Kidney (tissue), 14 donors: ENCODE data around the gene BRD8. TPM values are rescaled to one million over a fixed set of nuclear protein-coding genes. Genes with fewer than 3 reads are reported as not detected.

Source experiments
- DNase-seq, 5 donors: peaks; one replicate each; pipeline ENCODE4 v3.0.0-alpha.2; 2013 to 2020
- FAIRE-seq: peaks from 2 replicates; lab custom pipeline; 2012; peaks lifted over from hg19 to GRCh38; lab: Jason Lieb, UNC
- H3K27ac ChIP-seq, 2 donors: one replicate each; pipeline ENCODE4 v1.7.0; 2013; ENCODE audit warnings: low read depth in 2 of 2, low read length in 2 of 2, inconsistent platforms in 1 of 2
- H3K27me3 ChIP-seq: one replicate; pipeline ENCODE4 v1.7.1; 2013; ENCODE audit warnings: low read length, inconsistent platforms; ENCODE audit not compliant: control insufficient read depth, insufficient read depth
- H3K36me3 ChIP-seq, 3 donors: one replicate each; pipeline versions ENCODE4 v1.7.0 to v1.7.1; 2013; ENCODE audit warnings: low read length in 3 of 3, control low read depth in 1 of 3, inconsistent platforms in 1 of 3; ENCODE audit not compliant: insufficient read depth in 3 of 3, control insufficient read depth in 2 of 3
- H3K4me1 ChIP-seq, 3 donors: one replicate each; pipeline versions ENCODE4 v1.7.0 to v1.7.1; 2013; ENCODE audit warnings: low read length in 3 of 3, inconsistent platforms in 1 of 3, low read depth in 1 of 3; ENCODE audit not compliant: control insufficient read depth in 2 of 3, insufficient read depth in 2 of 3
- H3K4me3 ChIP-seq, 3 donors: one replicate each; pipeline versions ENCODE4 v1.7.0 to v1.8.1; 2013; ENCODE audit warnings: low read length in 3 of 3, control low read depth in 1 of 3, inconsistent platforms in 1 of 3
- H3K9ac ChIP-seq, 3 donors: one replicate each; pipeline versions ENCODE4 v1.7.0 to v1.7.1; 2013; ENCODE audit warnings: low read length in 3 of 3, control low read depth in 1 of 3, inconsistent platforms in 1 of 3
- H3K9me3 ChIP-seq, 3 donors: one replicate each; pipeline versions ENCODE4 v1.7.0 to v1.7.1; 2013; ENCODE audit warnings: low read length in 3 of 3, control low read depth in 1 of 3, inconsistent platforms in 1 of 3; ENCODE audit not compliant: control insufficient read depth in 2 of 3, insufficient read depth in 1 of 3
- intact Hi-C: fragments of 100-400 bp; cut with DNase I; formaldehyde crosslinking; loops from one replicate; pipeline ENCODE4 v1.11.1; 2022
- polyA plus RNA-seq: library from polyadenylated mRNA; stranded (reverse); fragments of 350-450 nt; fragmentation: Illumina TruSeq; extraction: RNeasy Lipid Tissue Mini Kit (QIAGEN cat#74804); gene quantifications from one replicate; pipeline ENCODE4 v1.2.3, GENCODE V29; 2014; ENCODE audit warnings: low read depth, low replicate concordance; ENCODE audit not compliant: insufficient read depth
- total RNA-seq: library from RNA; stranded (reverse); fragmentation: NEBNext Ultra II Directional; extraction: Animal tissue kit (Norgen Biotek cat#: 25700); gene quantifications from one replicate; pipeline ENCODE4 v1.2.1, GENCODE V29; 2021
- TF ChIP-seq, protein P1 (sequence below): IDR thresholded peaks from 3 replicates; pipeline ENCODE4 v1.5.1; 2012; ENCODE audit warnings: mild to moderate bottlenecking, moderate library complexity, borderline replicate concordance; ENCODE audit not compliant: insufficient read depth; ENCODE audit errors: extremely low read depth
- donor health status: control.
- donor health status: control.
- donor health status: control.
- donor health status: control.
- donor health status: control.
- donor health status: DM: yes; HTN: yes; CAD: no.
- donor health status: Normal renal cell carcinoma (clear cell type).

Gene BRD8
- total and polyA plus RNA-seq, 2 donors from 2014 or later = 32.1 to 54.5 TPM

DNA sequence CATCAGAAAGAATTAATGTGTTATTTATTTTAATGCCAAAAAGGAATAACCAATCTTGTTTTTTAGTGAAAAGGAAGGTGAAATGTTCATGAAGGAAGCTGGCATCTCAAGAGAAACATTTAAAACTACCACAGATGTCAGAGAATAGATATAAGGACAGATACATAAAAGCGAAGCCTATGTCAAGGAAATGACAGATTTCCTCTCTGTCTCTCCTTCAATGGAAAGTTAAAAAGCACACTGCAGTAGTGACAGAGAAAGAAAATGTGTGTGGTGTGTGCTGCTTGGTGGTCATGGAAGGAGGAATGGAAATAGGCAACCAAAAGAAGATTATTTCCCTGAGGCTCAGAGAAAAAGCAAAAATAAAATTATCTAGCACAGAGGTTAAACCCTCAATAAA lies 85.4 kb downstream of the BRD8 start:
- DNase-seq = no peak
- intact Hi-C loops = no loop called here
- no peak for FAIRE-seq
- H3K9ac ChIP-seq = no peak overlapping the region
- no peaks in the 10 kb centered on the region for H3K4me1 ChIP-seq
- H3K27ac ChIP-seq = no peak overlapping the region
- H3K4me3 ChIP-seq = no peak overlapping the region
- H3K9me3 ChIP-seq = no peaks in the 10 kb centered on the region
- TF ChIP-seq, protein P1, sequence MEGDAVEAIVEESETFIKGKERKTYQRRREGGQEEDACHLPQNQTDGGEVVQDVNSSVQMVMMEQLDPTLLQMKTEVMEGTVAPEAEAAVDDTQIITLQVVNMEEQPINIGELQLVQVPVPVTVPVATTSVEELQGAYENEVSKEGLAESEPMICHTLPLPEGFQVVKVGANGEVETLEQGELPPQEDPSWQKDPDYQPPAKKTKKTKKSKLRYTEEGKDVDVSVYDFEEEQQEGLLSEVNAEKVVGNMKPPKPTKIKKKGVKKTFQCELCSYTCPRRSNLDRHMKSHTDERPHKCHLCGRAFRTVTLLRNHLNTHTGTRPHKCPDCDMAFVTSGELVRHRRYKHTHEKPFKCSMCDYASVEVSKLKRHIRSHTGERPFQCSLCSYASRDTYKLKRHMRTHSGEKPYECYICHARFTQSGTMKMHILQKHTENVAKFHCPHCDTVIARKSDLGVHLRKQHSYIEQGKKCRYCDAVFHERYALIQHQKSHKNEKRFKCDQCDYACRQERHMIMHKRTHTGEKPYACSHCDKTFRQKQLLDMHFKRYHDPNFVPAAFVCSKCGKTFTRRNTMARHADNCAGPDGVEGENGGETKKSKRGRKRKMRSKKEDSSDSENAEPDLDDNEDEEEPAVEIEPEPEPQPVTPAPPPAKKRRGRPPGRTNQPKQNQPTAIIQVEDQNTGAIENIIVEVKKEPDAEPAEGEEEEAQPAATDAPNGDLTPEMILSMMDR = no peak
- H3K27me3 ChIP-seq = no peaks in the 10 kb centered on the region
- no peaks in the 10 kb centered on the region for H3K36me3 ChIP-seq

DNA sequence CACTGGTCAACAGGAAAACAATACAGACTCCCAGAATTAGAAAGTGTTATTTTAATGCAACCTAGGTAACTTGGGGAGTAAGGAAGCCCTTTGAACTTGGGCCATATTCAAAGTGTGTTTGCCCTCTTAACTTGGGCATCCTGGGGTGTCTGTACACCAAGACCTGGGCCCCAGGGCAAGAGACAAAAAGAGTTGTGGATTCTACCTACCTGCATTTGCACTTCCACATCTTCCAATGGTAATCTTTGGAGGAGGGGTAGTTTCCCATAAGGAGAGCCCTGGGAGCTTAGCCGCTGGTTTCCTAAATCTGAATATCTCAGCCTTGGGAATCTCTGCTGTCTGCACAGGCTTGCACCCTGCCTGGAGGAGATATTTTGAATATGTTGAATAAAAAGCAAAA lies 86.1 kb downstream of the BRD8 start:
- Histone ChIP-seq H3K36me3 (no peaks in the 10 kb centered on the region), H3K27ac (no peak overlapping the region), H3K9me3 (no peaks in the 10 kb centered on the region), H3K4me1 (no peaks in the 10 kb centered on the region), H3K9ac (no peak overlapping the region), H3K4me3 (no peak overlapping the region), H3K27me3 (no peaks in the 10 kb centered on the region)
- no peak for FAIRE-seq
- no peak for DNase-seq
- TF ChIP-seq, protein P1 = no peak
- intact Hi-C loops = no loop called here

- FAIRE-seq (no peak), DNase-seq (no peak)
- no peaks in the 10 kb centered on the region for H3K36me3 ChIP-seq
- TF ChIP-seq, protein P1 = no peak
- H3K9me3 ChIP-seq = no peaks in the 10 kb centered on the region
- no peaks in the 10 kb centered on the region for H3K27me3 ChIP-seq
- H3K4me3 ChIP-seq = no peak overlapping the region
- no peaks in the 10 kb centered on the region for H3K4me1 ChIP-seq
- no peak overlapping the region for H3K9ac ChIP-seq
- intact Hi-C loops = no loop called here
- no peak overlapping the region for H3K27ac ChIP-seq
Measured at GRCh38 chr5:138091685-138092084, 86.7 kb downstream of the BRD8 start.

Other genes starting within 250 kb of the BRD8 start
- 41.8 TPM for gene FAM13B, start 145.6 kb downstream of the BRD8 start, total RNA-seq
- 7.6 TPM for gene FAM13B, start 145.6 kb downstream of the BRD8 start, polyA plus RNA-seq
- not detected for gene WNT8A, start 94.6 kb downstream of the BRD8 start, total RNA-seq
- gene WNT8A, start 94.6 kb downstream of the BRD8 start, polyA plus RNA-seq = not detected
- gene NME5, start 39.2 kb downstream of the BRD8 start, total RNA-seq = 20.6 TPM
- gene NME5, start 39.2 kb downstream of the BRD8 start, polyA plus RNA-seq = 30.2 TPM
- 0.63 TPM for gene KIF20A, start 482 bp upstream of the BRD8 start, total RNA-seq
- gene KIF20A, start 482 bp upstream of the BRD8 start, polyA plus RNA-seq = 0.22 TPM
- 28.3 TPM for gene CDC23, start 34.7 kb upstream of the BRD8 start, total RNA-seq
- 17.6 TPM for gene CDC23, start 34.7 kb upstream of the BRD8 start, polyA plus RNA-seq
- 0.41 TPM for gene GFRA3, start 96.0 kb upstream of the BRD8 start, total RNA-seq
- 1.0 TPM for gene GFRA3, start 96.0 kb upstream of the BRD8 start, polyA plus RNA-seq
- 0.25 TPM for gene CDC25C, start 153.2 kb upstream of the BRD8 start, total RNA-seq
- not detected for gene CDC25C, start 153.2 kb upstream of the BRD8 start, polyA plus RNA-seq
- gene FAM53C, start 159.6 kb upstream of the BRD8 start, total RNA-seq = 18.9 TPM
- gene FAM53C, start 159.6 kb upstream of the BRD8 start, polyA plus RNA-seq = 8.1 TPM
- 69.6 TPM for gene KDM3B, start 174.1 kb upstream of the BRD8 start, total RNA-seq
- gene KDM3B, start 174.1 kb upstream of the BRD8 start, polyA plus RNA-seq = 18.5 TPM